ENCODE measurements around the gene TJP1. TPM values are rescaled to one million over a fixed set of nuclear protein-coding genes. Genes with fewer than 3 reads are reported as not detected.

Gene TJP1
- total RNA-seq, 1 experiment from 2014 or later: 181 TPM

DNA sequence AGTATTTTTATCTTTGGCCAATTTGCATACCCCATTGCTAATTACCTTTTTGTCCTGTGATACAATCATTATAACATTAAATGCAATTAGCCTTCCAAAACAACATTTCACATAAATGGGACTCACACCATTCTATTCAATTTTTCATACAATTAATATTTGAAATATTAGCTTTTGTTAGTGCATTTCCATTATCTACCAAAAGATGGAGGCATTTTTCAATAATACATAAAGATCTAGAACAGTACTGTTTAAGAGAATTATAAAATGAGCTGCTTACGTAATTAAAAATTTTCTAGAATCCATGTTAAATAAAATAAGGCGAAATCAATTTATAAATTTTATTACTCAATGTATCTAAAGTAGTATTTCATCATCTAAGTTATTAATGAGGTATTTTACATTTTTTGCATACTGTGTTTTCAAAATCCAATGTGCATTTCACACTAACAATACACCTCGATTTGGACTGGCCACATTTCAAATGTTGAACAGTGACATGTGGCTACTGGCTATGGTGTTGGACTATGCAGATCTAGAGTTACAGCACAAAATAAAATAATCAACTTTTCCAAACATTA lies 74.3 kb downstream of the TJP1 start:
- Mint-ChIP-seq H3K4me1 (ENCODE audit: low read depth, unreplicated experiment) (peaks cover 15% of the 10 kb centered on the region), H3K9me3 (ENCODE audit: unreplicated experiment) (no peaks in the 10 kb centered on the region), H3K36me3 (ENCODE audit: insufficient read depth, unreplicated experiment) (peaks cover 82% of the 10 kb centered on the region), H3K4me3 (ENCODE audit: unreplicated experiment) (no peak overlapping the region), H3K27me3 (ENCODE audit: insufficient read depth, unreplicated experiment) (no peaks in the 10 kb centered on the region), H3K27ac (ENCODE audit: unreplicated experiment) (no peak overlapping the region)
- Histone ChIP-seq H3K4me1 (0 out of 2 replicates have a peak, but pooled peaks cover 7% of the 10 kb centered on the region), H3K9me3 (no peaks in the 10 kb centered on the region), H3K27me3 (replicated peaks; ENCODE audit: control insufficient read depth, insufficient read depth, low read length) (no peaks in the 10 kb centered on the region), H3K4me3 (ENCODE audit: low read depth, low read length) (no peak overlapping the region), H3K36me3 (ENCODE audit: control insufficient read depth, insufficient read depth, low read length) (no peaks in the 10 kb centered on the region)
- no peak for DNase-seq
- TF ChIP-seq, protein P1, sequence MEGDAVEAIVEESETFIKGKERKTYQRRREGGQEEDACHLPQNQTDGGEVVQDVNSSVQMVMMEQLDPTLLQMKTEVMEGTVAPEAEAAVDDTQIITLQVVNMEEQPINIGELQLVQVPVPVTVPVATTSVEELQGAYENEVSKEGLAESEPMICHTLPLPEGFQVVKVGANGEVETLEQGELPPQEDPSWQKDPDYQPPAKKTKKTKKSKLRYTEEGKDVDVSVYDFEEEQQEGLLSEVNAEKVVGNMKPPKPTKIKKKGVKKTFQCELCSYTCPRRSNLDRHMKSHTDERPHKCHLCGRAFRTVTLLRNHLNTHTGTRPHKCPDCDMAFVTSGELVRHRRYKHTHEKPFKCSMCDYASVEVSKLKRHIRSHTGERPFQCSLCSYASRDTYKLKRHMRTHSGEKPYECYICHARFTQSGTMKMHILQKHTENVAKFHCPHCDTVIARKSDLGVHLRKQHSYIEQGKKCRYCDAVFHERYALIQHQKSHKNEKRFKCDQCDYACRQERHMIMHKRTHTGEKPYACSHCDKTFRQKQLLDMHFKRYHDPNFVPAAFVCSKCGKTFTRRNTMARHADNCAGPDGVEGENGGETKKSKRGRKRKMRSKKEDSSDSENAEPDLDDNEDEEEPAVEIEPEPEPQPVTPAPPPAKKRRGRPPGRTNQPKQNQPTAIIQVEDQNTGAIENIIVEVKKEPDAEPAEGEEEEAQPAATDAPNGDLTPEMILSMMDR (IDR thresholded peaks at IDR 0.05; ENCODE audit: insufficient read depth in 1 of 2, low read depth in 1 of 2, low read length in 1 of 2, severe bottlenecking in 1 of 2, unreplicated experiment in 1 of 2): peak; percentile 17 to 18
- ChIA-PET CTCF (interaction anchor here (0.6 to 2.7 kb wide), 13 partner anchors 11 to 327 kb away, joined by 3 to 67 read pairs (median 4); no protein-coding TSS in a partner anchor), POLR2A (interaction anchor here (1.1 kb wide), 1 partner anchor 178 kb away, joined by 7 read pairs; no protein-coding TSS in a partner anchor)
- no TSS peak for BruUV-seq (replicated peaks)
- intact Hi-C loops (cut with micrococcal nuclease; ENCODE audit: unreplicated experiment): loop anchor here (1.0 to 10.0 kb wide), 2 partner anchors 53 to 178 kb away; no protein-coding TSS in a partner anchor

DNA sequence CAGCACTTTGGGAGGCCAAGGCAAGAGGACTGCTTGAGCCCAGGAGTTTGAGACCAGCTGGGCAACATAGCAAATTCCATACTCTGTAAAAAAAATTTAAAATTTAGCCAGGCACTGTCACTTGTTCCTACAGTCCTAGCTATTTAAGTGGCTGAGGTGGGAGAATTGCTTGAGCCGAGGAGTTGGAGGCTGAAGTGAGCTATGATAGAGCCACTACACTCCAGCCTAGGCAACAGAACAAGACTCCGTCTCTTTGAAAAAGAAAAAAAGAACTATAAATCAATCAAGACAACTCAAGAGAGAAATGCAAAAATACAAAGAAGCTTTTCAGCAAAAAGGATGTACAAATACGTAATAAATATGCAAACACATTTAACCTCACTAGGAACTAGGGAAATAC lies 78.8 kb downstream of the TJP1 start:
- intact Hi-C loops (cut with micrococcal nuclease; ENCODE audit: unreplicated experiment): loop anchor here (10.0 kb wide), 1 partner anchor 49 kb away; no protein-coding TSS in a partner anchor
- TF ChIP-seq, protein P1 (IDR thresholded peaks at IDR 0.05; ENCODE audit: insufficient read depth in 1 of 2, low read depth in 1 of 2, low read length in 1 of 2, severe bottlenecking in 1 of 2, unreplicated experiment in 1 of 2): no peak
- ChIA-PET POLR2A (no interaction called here), CTCF (no interaction called here)
- H3K27ac Mint-ChIP-seq (ENCODE audit: unreplicated experiment): no peak overlapping the region
- peaks cover 83% of the 10 kb centered on the region for H3K36me3 Mint-ChIP-seq (ENCODE audit: insufficient read depth, unreplicated experiment)
- H3K27me3 Mint-ChIP-seq (ENCODE audit: insufficient read depth, unreplicated experiment): no peaks in the 10 kb centered on the region
- no peak for DNase-seq
- BruUV-seq (replicated peaks): no TSS peak
- H3K9me3 Mint-ChIP-seq (ENCODE audit: unreplicated experiment): no peaks in the 10 kb centered on the region
- peaks cover 5% of the 10 kb centered on the region for H3K4me1 ChIP-seq
- no peaks in the 10 kb centered on the region for H3K36me3 ChIP-seq (ENCODE audit: control insufficient read depth, insufficient read depth, low read length)
- H3K4me1 Mint-ChIP-seq (ENCODE audit: low read depth, unreplicated experiment): no peaks in the 10 kb centered on the region
- no peaks in the 10 kb centered on the region for H3K27me3 ChIP-seq (replicated peaks; ENCODE audit: control insufficient read depth, insufficient read depth, low read length)
- H3K4me3 ChIP-seq (ENCODE audit: low read depth, low read length): no peak overlapping the region
- H3K9me3 ChIP-seq: no peaks in the 10 kb centered on the region
- H3K4me3 Mint-ChIP-seq (ENCODE audit: unreplicated experiment): no peak overlapping the region

DNA sequence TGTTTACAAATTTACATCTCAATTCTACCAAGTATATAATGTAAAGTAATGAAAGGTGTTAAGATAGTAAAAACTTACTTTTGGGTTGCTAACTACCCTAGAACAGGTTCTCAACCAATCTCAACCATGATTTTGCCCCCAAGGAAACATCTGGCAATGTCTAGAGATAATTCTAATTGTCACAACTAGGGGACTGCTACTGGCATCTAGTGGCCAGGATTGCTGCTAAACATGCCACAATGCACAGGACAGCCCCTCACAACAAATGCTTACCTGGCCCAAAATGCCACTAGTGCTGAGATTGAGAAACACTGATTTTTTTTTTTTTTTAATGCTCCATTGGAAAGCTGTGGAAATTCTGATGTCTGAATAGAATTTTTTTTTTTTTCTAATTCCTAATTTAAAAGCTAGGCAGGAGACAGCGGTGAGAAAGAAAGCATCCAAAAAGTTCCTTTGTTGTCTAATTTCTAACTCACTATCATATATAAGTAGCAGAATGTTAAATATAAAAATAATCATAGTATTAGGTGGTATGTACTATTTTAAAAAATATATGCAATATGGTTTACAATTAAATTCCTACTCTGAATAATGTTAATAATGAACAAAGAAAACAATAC lies 81.5 kb downstream of the TJP1 start:
- Mint-ChIP-seq H3K27me3 (ENCODE audit: insufficient read depth, unreplicated experiment) (no peaks in the 10 kb centered on the region), H3K36me3 (ENCODE audit: insufficient read depth, unreplicated experiment) (peaks cover 81% of the 10 kb centered on the region), H3K4me1 (ENCODE audit: low read depth, unreplicated experiment) (peaks cover 23% of the 10 kb centered on the region), H3K4me3 (ENCODE audit: unreplicated experiment) (no peak overlapping the region), H3K27ac (ENCODE audit: unreplicated experiment) (no peak overlapping the region), H3K9me3 (ENCODE audit: unreplicated experiment) (no peaks in the 10 kb centered on the region)
- ChIA-PET CTCF (interaction anchor here (0.7 kb wide), 4 partner anchors 24 to 196 kb away, joined by 3 to 5 read pairs (median 3); no protein-coding TSS in a partner anchor), POLR2A (no interaction called here)
- H3K4me1 ChIP-seq: peaks cover 30% of the 10 kb centered on the region
- peak; percentile 42 to 44 for DNase-seq
- H3K9me3 ChIP-seq: no peaks in the 10 kb centered on the region
- no peaks in the 10 kb centered on the region for H3K36me3 ChIP-seq (ENCODE audit: control insufficient read depth, insufficient read depth, low read length)
- no peaks in the 10 kb centered on the region for H3K27me3 ChIP-seq (replicated peaks; ENCODE audit: control insufficient read depth, insufficient read depth, low read length)
- H3K4me3 ChIP-seq (ENCODE audit: low read depth, low read length): no peak overlapping the region
- BruUV-seq (replicated peaks): no TSS peak
- TF ChIP-seq, protein P1 (IDR thresholded peaks at IDR 0.05; ENCODE audit: insufficient read depth in 1 of 2, low read depth in 1 of 2, low read length in 1 of 2, severe bottlenecking in 1 of 2, unreplicated experiment in 1 of 2): peak in 1 of 2 experiments; percentile 60
- intact Hi-C loops (cut with micrococcal nuclease; ENCODE audit: unreplicated experiment): loop anchor here (1.0 to 10.0 kb wide), 2 partner anchors 46 to 73 kb away; no protein-coding TSS in a partner anchor
